Motor neuron (in vitro differentiated cells): Measurements from ENCODE around the gene SCRT2. TPM values are rescaled to one million over a fixed set of nuclear protein-coding genes. Genes with fewer than 3 reads are reported as not detected.
A peak's percentile ranks its signal among the peaks of the same experiment; 100 is the strongest.

Experiments
- ATAC-seq, 8 experiments: fragments of 200-7000 bp; cut with Tn5 transposase; replicated peaks in 6 of 8; 2 replicates each; pipeline ENCODE4 v1.8.0; 2021; ENCODE audit warnings: mild to moderate bottlenecking in 8 of 8, moderate library complexity in 8 of 8
- H3K27ac ChIP-seq, 2 donors: fragments of 250-450 bp; sonication (Bioruptor Pico); 2 replicates each; pipeline ENCODE4 v1.9.0; 2021; ENCODE audit warnings: antibody characterized with exemption in 2 of 2, mild to moderate bottlenecking in 2 of 2, moderate library complexity in 1 of 2
- H3K4me1 ChIP-seq, 2 donors: fragments of 250-450 bp; sonication (Bioruptor Pico); replicated peaks in 1 of 2; 2 replicates each; pipeline ENCODE4 v1.6.1; 2021; ENCODE audit warnings: antibody characterized with exemption in 2 of 2, mild to moderate bottlenecking in 2 of 2, moderate library complexity in 1 of 2
- H3K4me3 ChIP-seq, 5 donors: fragments of 250-450 bp; sonication (Bioruptor Pico); 2 replicates each; pipeline ENCODE4 v1.9.0; 2021; ENCODE audit warnings: antibody characterized with exemption in 5 of 5, mild to moderate bottlenecking in 5 of 5, moderate library complexity in 4 of 5
- WGBS, 10 experiments: fragments of 450-650 bp; shearing (Covaris generic); methylation state at CpG; one replicate each; pipeline ENCODE4 v1.0.0; 2022; 5-methylcytosine and 5-hydroxymethylcytosine counted together
- in situ Hi-C, 9 experiments: fragments of 400-800 bp; cut with MboI; loops; one replicate each; pipeline ENCODE4 v1.15.0; 2021; ENCODE audit warnings: low sequenced_read_pairs in 9 of 9, low pct_unique_long_range_greater_than_20kb in 2 of 9; ENCODE audit not compliant: unreplicated experiment in 9 of 9
- total RNA-seq, 8 experiments: library from RNA; unstranded; fragments of 300-600 nt; gene quantifications; 2 replicates each; pipeline versions ENCODE4 v1.2.3 to v1.2.4, GENCODE V29; 2022

The SCRT2 gene
- total RNA-seq, 8 experiments from 2014 or later = 0.29 to 11.0 (median 4.2) TPM; not detected in 1

- 0 to 100% (median 38%) methylated on average over 1 to 4 of the region's 4 CpGs; no CpG with 5 or more reads in 1 of the 10 experiments for WGBS, 10 experiments
- H3K27ac ChIP-seq = no peak overlapping the region
- H3K4me1 ChIP-seq = peaks cover 0 to 5% of the 10 kb centered on the region in 2 donors
- ATAC-seq = no peak
- H3K4me3 ChIP-seq = no peak overlapping the region
- in situ Hi-C loops = no loop called here
Observed at GRCh38 chr20:623704-624103, 51.9 kb downstream of the SCRT2 start.

- WGBS, 10 experiments = 0 to 45% (median 0%) methylated on average over 1 to 3 of the region's 4 CpGs; no CpG with 5 or more reads in 5 of the 10 experiments
- ATAC-seq = peak in 2 of 8 experiments; percentile 13 to 59
- no peak overlapping the region for H3K4me3 ChIP-seq
- in situ Hi-C loops = no loop called here
- peaks cover 0 to 5% of the 10 kb centered on the region in 2 donors for H3K4me1 ChIP-seq
- no peak overlapping the region for H3K27ac ChIP-seq
Observed at GRCh38 chr20:623021-623420, 52.6 kb downstream of the SCRT2 start.

- H3K4me3 ChIP-seq = no peak overlapping the region
- WGBS, 10 experiments = 0 to 90% (median 79%) methylated on average over 1 to 4 of the region's 7 CpGs; no CpG with 5 or more reads in 3 of the 10 experiments
- no peak for ATAC-seq
- peaks cover 0 to 5% of the 10 kb centered on the region in 2 donors for H3K4me1 ChIP-seq
- in situ Hi-C loops = no loop called here
- H3K27ac ChIP-seq = no peak overlapping the region
Observed at GRCh38 chr20:622161-622560, 53.4 kb downstream of the SCRT2 start.

GRCh38 chr20:621125-621756 lies 54.4 kb downstream of the SCRT2 start:
- WGBS, 10 experiments = 7 to 80% (median 23%) methylated on average over 1 to 4 of the region's 5 CpGs; no CpG with 5 or more reads in 4 of the 10 experiments
- ATAC-seq = peak in 3 of 8 experiments; percentile 19 to 66 (median 21)
- Histone ChIP-seq H3K4me1 (peaks cover 0 to 5% of the 10 kb centered on the region in 2 donors), H3K27ac (no peak overlapping the region), H3K4me3 (no peak overlapping the region)
- in situ Hi-C loops = no loop called here

GRCh38 chr20:620246-620645 lies 55.4 kb downstream of the SCRT2 start:
- ATAC-seq = no peak
- Histone ChIP-seq H3K27ac (no peak overlapping the region), H3K4me3 (no peak overlapping the region), H3K4me1 (peaks cover 0 to 5% of the 10 kb centered on the region in 2 donors)
- 0 to 81% (median 60%) methylated on average over 1 to 4 of the region's 7 CpGs; no CpG with 5 or more reads in 5 of the 10 experiments for WGBS, 10 experiments
- in situ Hi-C loops = no loop called here

GRCh38 chr20:618980-619379 lies 56.6 kb downstream of the SCRT2 start:
- Histone ChIP-seq H3K4me1 (peaks cover 0 to 5% of the 10 kb centered on the region in 2 donors), H3K4me3 (no peak overlapping the region), H3K27ac (no peak overlapping the region)
- in situ Hi-C loops = no loop called here
- ATAC-seq = peak in 1 of 8 experiments; percentile 42
- 10 to 83% (median 72%) methylated on average over 1 to 5 of the region's 5 CpGs; no CpG with 5 or more reads in 1 of the 10 experiments for WGBS, 10 experiments

GRCh38 chr20:617934-618690 lies 57.5 kb downstream of the SCRT2 start:
- no peak for ATAC-seq
- H3K27ac ChIP-seq = no peak overlapping the region
- no peak overlapping the region for H3K4me3 ChIP-seq
- peaks cover 0 to 5% of the 10 kb centered on the region in 2 donors for H3K4me1 ChIP-seq
- 14 to 100% (median 71%) methylated on average over 1 to 4 of the region's 4 CpGs; no CpG with 5 or more reads in 1 of the 10 experiments for WGBS, 10 experiments
- in situ Hi-C loops = no loop called here

- WGBS, 10 experiments = 41 to 98% (median 86%) methylated on average over 1 to 4 of the region's 4 CpGs
- no peak for ATAC-seq
- H3K27ac ChIP-seq = no peak overlapping the region
- no peak overlapping the region for H3K4me3 ChIP-seq
- peaks cover 5% of the 10 kb centered on the region in 2 donors for H3K4me1 ChIP-seq
- in situ Hi-C loops = no loop called here
Observed at GRCh38 chr20:615514-615913, 60.1 kb downstream of the SCRT2 start.

- ATAC-seq = peak in 4 of 8 experiments; percentile 9 to 27 (median 14)
- 17 to 61% (median 30%) methylated on average over 1 to 4 of the region's 8 CpGs; no CpG with 5 or more reads in 6 of the 10 experiments for WGBS, 10 experiments
- H3K4me3 ChIP-seq = no peak overlapping the region
Observed at GRCh38 chr20:611843-612185, 63.8 kb downstream of the SCRT2 start.

More at GRCh38 chr20:611843-612185, 63.8 kb downstream of the SCRT2 start:
- H3K4me1 ChIP-seq = peaks cover 9 to 15% of the 10 kb centered on the region in 2 donors
- in situ Hi-C loops = no loop called here
- H3K27ac ChIP-seq = no peak overlapping the region

Other genes with a start within 250 kb of the SCRT2 start
- gene TBC1D20, start 213.3 kb downstream of the SCRT2 start, total RNA-seq = 10 to 100 TPM; 13.1 to 31.4 (median 20.3) TPM
- 100 to 1,000 TPM; 107 to 180 (median 148) TPM for gene CSNK2A1, start 132.0 kb downstream of the SCRT2 start, total RNA-seq
- 1 to 10 TPM in 3 of 8 experiments, under 1 TPM in 4, not detected in 1; 0.14 to 1.3 (median 1.00) TPM for gene TCF15, start 65.5 kb downstream of the SCRT2 start, total RNA-seq
- gene SRXN1, start 22.6 kb downstream of the SCRT2 start, total RNA-seq = 10 to 100 TPM in 4 of 8 experiments, 1 to 10 TPM in 4; 7.1 to 51.6 (median 16.2) TPM
- under 1 TPM in 6 of 8 experiments, not detected in 2; 0.08 to 0.95 (median 0.28) TPM for gene SLC52A3, start 92.7 kb upstream of the SCRT2 start, total RNA-seq
- 10 to 100 TPM in 1 of 8 experiments, 1 to 10 TPM in 6, under 1 TPM in 1; 0.86 to 14.9 (median 3.5) TPM for gene FAM110A, start 157.9 kb upstream of the SCRT2 start, total RNA-seq
- gene ANGPT4, start 240.5 kb upstream of the SCRT2 start, total RNA-seq = under 1 TPM in 5 of 8 experiments, not detected in 3; 0.05 to 0.28 (median 0.08) TPM